ENCODE measurements around the gene C3orf70. TPM values are rescaled to one million over a fixed set of nuclear protein-coding genes. Genes with fewer than 3 reads are reported as not detected.

Gene C3orf70
- total RNA-seq (2021; fragmentation: NEBNext Ultra II Directional; extraction: Animal tissue kit (Norgen Biotek cat#: 25700)) (1.8 and 2.0 TPM in 2 replicates), polyA plus RNA-seq (2011; rRNA removed) (1.1 and 1.7 TPM in 2 replicates), polyA minus RNA-seq (2011; rRNA and poly(A)+ RNA removed) (4.0 and 5.3 TPM in 2 replicates)
- 0.85 TPM for polyA plus RNA-seq (2011; cell fraction: cytosol; rRNA removed)
- polyA plus RNA-seq (2011; cell fraction: nucleus; rRNA removed): 0.68 TPM
- 1.2 to 1.3 TPM (median 1.2 TPM) in 4 replicates for polyA plus RNA-seq (2012, experiment 1 of 2)
- 0.18 TPM for polyA plus RNA-seq (2012, experiment 2 of 2)
- polyA plus RNA-seq (2013, experiment 1 of 2): 0.85 TPM
- polyA plus RNA-seq (2013, experiment 2 of 2): 0.79 TPM
- 1.5 TPM for polyA minus RNA-seq (2011; cell fraction: cytosol; rRNA and poly(A)+ RNA removed)
- 0.90 TPM for polyA minus RNA-seq (2011; cell fraction: nucleus; rRNA and poly(A)+ RNA removed)
- long read RNA-seq, experiment 1, partial matches to known transcripts: 0 of 1 reads
- long read RNA-seq, experiment 1, other reads (novel, unspliced or antisense): 1 of 1 reads
- long read RNA-seq, experiment 2: 0 reads

GRCh38 chr3:185152410-185153170 is at the start of gene C3orf70:
C3orf70 (minus strand) TSS chr3:185153060; CDS start chr3:185152823, 237 bp downstream.
- H4K5ac ChIP-seq (ENCODE audit: insufficient read length, low read depth, low read length): peak within 1 kb of the TSS; percentile 36
- peak within 1 kb of the TSS; percentile 95 for H2AK5ac ChIP-seq (ENCODE audit: low read depth, low read length)
- no peaks in the 10 kb centered on the region for H3K79me2 ChIP-seq (ENCODE audit: control insufficient read depth in 1 of 2, insufficient read depth in 2 of 2, low read length in 2 of 2)
- H3K4ac ChIP-seq (replicated peaks; ENCODE audit: insufficient read length, low read depth, low read length): peak within 1 kb of the TSS; percentile 87
- peak within 1 kb of the TSS; percentile 99 for H2BK12ac ChIP-seq (ENCODE audit: low read depth, low read length)
- H3K27me3 ChIP-seq (replicated peaks in 1 of 4; ENCODE audit: control insufficient read depth in 3 of 4, extremely low read depth in 1 of 4, insufficient read depth in 3 of 4, low read length in 3 of 4): peaks cover 0 to 29% (median 19%) of the 10 kb centered on the region in 4 experiments; a peak in 6 of 7 replicates
- no peak for FAIRE-seq
- H3K18ac ChIP-seq (ENCODE audit: extremely low read depth, low read length): peak within 1 kb of the TSS; percentile 91
- peaks cover 4 to 9% (median 6%) of the 10 kb centered on the region in 4 experiments; a peak in 6 of 7 replicates for H3K4me1 ChIP-seq (replicated peaks in 1 of 4; ENCODE audit: control insufficient read depth in 3 of 4, insufficient read depth in 4 of 4, low read length in 3 of 4)
- H2BK20ac ChIP-seq (ENCODE audit: low read length): peak within 1 kb of the TSS; percentile 38
- H3K27ac ChIP-seq (ENCODE audit: low read depth, low read length): no peak within 1 kb of the TSS
- H2AFZ ChIP-seq (ENCODE audit: low read length): peak within 1 kb of the TSS; percentile 100
- 2% methylated on average over 54 of the region's 113 CpGs; no CpG with 5 or more reads in 1 of the 2 experiments for WGBS, 2 experiments (ENCODE audit: extremely low coverage in 1 of 2, insufficient coverage in 1 of 2, insufficient read length in 1 of 2, insufficient replicate concordance in 2 of 2, low coverage in 1 of 2, low lambda C conversion rate in 2 of 2, missing lambda C conversion rate in 1 of 2)
- H2BK5ac ChIP-seq (ENCODE audit: low read depth, low read length): peak within 1 kb of the TSS; percentile 77
- peak within 1 kb of the TSS; percentile 97 for H4K91ac ChIP-seq (replicated peaks; ENCODE audit: insufficient read length, low read length)
- H3K79me1 ChIP-seq (ENCODE audit: low read depth, low read length): no peaks in the 10 kb centered on the region
- H4K8ac ChIP-seq (ENCODE audit: extremely low read depth, insufficient read depth, low read length): peak within 1 kb of the TSS; percentile 87
- H3K4me3 ChIP-seq (ENCODE audit: extremely low read depth in 1 of 4, insufficient read depth in 2 of 4, low read depth in 3 of 4, low read length in 4 of 4): peak within 1 kb of the TSS; percentile 46 to 88 (median 68)
- H3K9me3 ChIP-seq (ENCODE audit: insufficient read depth in 2 of 2, low read depth in 1 of 2, low read length in 1 of 2): no peaks in the 10 kb centered on the region
- no peaks in the 10 kb centered on the region for H3K36me3 ChIP-seq (ENCODE audit: control insufficient read depth in 2 of 4, insufficient read depth in 4 of 4, low read length in 3 of 4)
- peak within 1 kb of the TSS; percentile 99 for H2BK15ac ChIP-seq (ENCODE audit: low read length)
- H3K9ac ChIP-seq (replicated peaks in 1 of 4; ENCODE audit: extremely low read depth in 1 of 4, low read depth in 3 of 4, low read length in 3 of 4): peak within 1 kb of the TSS; percentile 50 to 80 (median 68); a peak in 6 of 7 replicates
- H4K20me1 ChIP-seq (replicated peaks in 1 of 2; ENCODE audit: control insufficient read depth in 1 of 2, insufficient read depth in 2 of 2, low read length in 2 of 2): peaks cover 3 to 9% of the 10 kb centered on the region in 2 experiments
- peaks cover 14% of the 10 kb centered on the region for H3K23me2 ChIP-seq (ENCODE audit: low read depth, low read length)
- peak within 1 kb of the TSS; percentile 91 to 100 for H3K4me2 ChIP-seq (ENCODE audit: insufficient read depth in 1 of 2, low read depth in 2 of 2, low read length in 2 of 2)
- H3K23ac ChIP-seq (ENCODE audit: insufficient read length): no peak within 1 kb of the TSS
- CTCF ChIA-PET (ENCODE audit: partially characterized antibody): interaction anchor here (0.6 to 3.1 kb wide), 5 partner anchors 24 to 156 kb away, joined by 3 to 8 read pairs (median 3); no protein-coding TSS in a partner anchor
- H2BK120ac ChIP-seq (replicated peaks; ENCODE audit: low read depth, low read length): peak within 1 kb of the TSS; percentile 94
- POLR2A ChIA-PET (ENCODE audit: partially characterized antibody): interaction anchor here (1.1 kb wide), 1 partner anchor 47 kb away, joined by 3 read pairs; no protein-coding TSS in a partner anchor
- H3K14ac ChIP-seq (ENCODE audit: insufficient read length): peak within 1 kb of the TSS; percentile 27
- DNase-seq (ENCODE audit: low read depth in 1 of 2, low spot score in 2 of 2): peak in 1 of 2 experiments; percentile 75
- H3K56ac ChIP-seq (replicated peaks; ENCODE audit: insufficient read length, low read depth, low read length): peak within 1 kb of the TSS; percentile 74
- peak; percentile 35 for TF ChIP-seq CTBP2 (IDR thresholded peaks at IDR 0.05; ENCODE audit: borderline replicate concordance, insufficient read depth, insufficient read length, low read length)
- TF ChIP-seq TEAD4 (IDR thresholded peaks at IDR 0.05; ENCODE audit: low read depth, low read length): no peak
- no peak for TF ChIP-seq CEBPB (IDR thresholded peaks at IDR 0.05; ENCODE audit: low read depth, low read length)
- no peak for TF ChIP-seq ZNF274 (IDR thresholded peaks at IDR 0.05; ENCODE audit: borderline replicate concordance, extremely low read depth, low read length)
- TF ChIP-seq SIX5 (IDR thresholded peaks at IDR 0.05; ENCODE audit: low read depth, low read length): no peak
- TF ChIP-seq SP2 (IDR thresholded peaks at IDR 0.05; ENCODE audit: low read length): no peak
- no peak for TF ChIP-seq POLR2AphosphoS5 (IDR thresholded peaks at IDR 0.05; ENCODE audit: low read depth, low read length)
- TF ChIP-seq SP1 (IDR thresholded peaks at IDR 0.05; ENCODE audit: low read depth, low read length): no peak
- no peak for TF ChIP-seq TBP (IDR thresholded peaks at IDR 0.05; ENCODE audit: low read depth, low read length)
